Upper lobe of left lung (tissue), 6 donors: Measurements from ENCODE around the gene LYPD4. TPM values are rescaled to one million over a fixed set of nuclear protein-coding genes. Genes with fewer than 3 reads are reported as not detected.
A peak's percentile ranks its signal among the peaks of the same experiment; 100 is the strongest.

ENCODE experiments used
- ATAC-seq, 2 donors: fragments of 200-7000 bp; cut with Tn5 transposase; one replicate each; pipeline ENCODE4 v1.9.1; 2022; ENCODE audit warnings: mild to moderate bottlenecking in 2 of 2, moderate library complexity in 2 of 2; ENCODE audit not compliant: low FRiP score in 2 of 2
- DNase-seq, 2 donors: peaks; one replicate each; pipeline ENCODE4 v3.0.0-alpha.2; 2019 to 2020
- H3K27ac ChIP-seq, 4 donors: fragments of 200-600 bp; sonication (generic); one replicate each; pipeline ENCODE4 v1.5.1; 2016 to 2019
- H3K27me3 ChIP-seq, 4 donors: fragments of 200-600 bp; sonication (generic); one replicate each; pipeline ENCODE4 v1.5.1; 2017 to 2019
- H3K36me3 ChIP-seq, 4 donors: fragments of 200-600 bp; sonication (generic); one replicate each; pipeline ENCODE4 v1.5.1; 2016 to 2019
- H3K4me1 ChIP-seq, 4 donors: fragments of 200-600 bp; sonication (generic); one replicate each; pipeline ENCODE4 v1.5.1; 2018 to 2019
- H3K4me3 ChIP-seq, 4 donors: fragments of 200-600 bp; sonication (generic); one replicate each; pipeline ENCODE4 v1.5.1; 2017 to 2019; ENCODE audit warnings: mild to moderate bottlenecking in 2 of 4, moderate library complexity in 1 of 4
- H3K9me3 ChIP-seq, 4 donors: fragments of 200-600 bp; sonication (generic); one replicate each; pipeline ENCODE4 v1.5.1; 2018 to 2019
- EP300 ChIP-seq, 4 donors: sonication (generic); formaldehyde crosslinking; IDR thresholded peaks; one replicate each; pipeline ENCODE4 v1.5.1; 2017; ENCODE audit warnings: antibody characterized with exemption in 4 of 4, control low read depth in 2 of 4
- POLR2A ChIP-seq, 4 donors: fragments of 450-650 bp; IDR thresholded peaks; one replicate each; pipeline ENCODE4 v1.5.1; 2016 to 2017; ENCODE audit warnings: antibody characterized with exemption in 4 of 4, mild to moderate bottlenecking in 2 of 4
- POLR2AphosphoS5 ChIP-seq, 2 donors: sonication (generic); formaldehyde crosslinking; IDR thresholded peaks; one replicate each; pipeline ENCODE4 v1.5.1; 2017; ENCODE audit warnings: antibody characterized with exemption in 2 of 2
- WGBS, 2 donors: methylation state at CpG; one replicate each; pipeline ENCODE4 v1.1.5; 2017 to 2018; 5-methylcytosine and 5-hydroxymethylcytosine counted together
- total RNA-seq, 6 donors: library from RNA; depleted of rRNA in 4 of 6; stranded (reverse); fragments of >200 nt in 4 of 6; gene quantifications; one replicate each; pipeline versions ENCODE4 v1.1.0 to v1.2.1, GENCODE V29; 2016 to 2021
- TF ChIP-seq, protein P1 (sequence below), 6 experiments: fragments of 450-650 bp in 4 of 6; fragments of 200-600 bp in 2 of 6; sonication (generic) in 2 of 6; IDR thresholded peaks; one replicate each; pipeline ENCODE4 v1.5.1; 2016 to 2019; ENCODE audit warnings: antibody characterized with exemption in 6 of 6
- donor health status: DM: no; HTN: no; CAD: no; lungs with moderate emphysema.
- donor health status: DM: no; HTN: yes; CAD: no; lungs with severe emphysema.

LYPD4 gene
- total RNA-seq, 6 donors from 2014 or later = not detected

DNA sequence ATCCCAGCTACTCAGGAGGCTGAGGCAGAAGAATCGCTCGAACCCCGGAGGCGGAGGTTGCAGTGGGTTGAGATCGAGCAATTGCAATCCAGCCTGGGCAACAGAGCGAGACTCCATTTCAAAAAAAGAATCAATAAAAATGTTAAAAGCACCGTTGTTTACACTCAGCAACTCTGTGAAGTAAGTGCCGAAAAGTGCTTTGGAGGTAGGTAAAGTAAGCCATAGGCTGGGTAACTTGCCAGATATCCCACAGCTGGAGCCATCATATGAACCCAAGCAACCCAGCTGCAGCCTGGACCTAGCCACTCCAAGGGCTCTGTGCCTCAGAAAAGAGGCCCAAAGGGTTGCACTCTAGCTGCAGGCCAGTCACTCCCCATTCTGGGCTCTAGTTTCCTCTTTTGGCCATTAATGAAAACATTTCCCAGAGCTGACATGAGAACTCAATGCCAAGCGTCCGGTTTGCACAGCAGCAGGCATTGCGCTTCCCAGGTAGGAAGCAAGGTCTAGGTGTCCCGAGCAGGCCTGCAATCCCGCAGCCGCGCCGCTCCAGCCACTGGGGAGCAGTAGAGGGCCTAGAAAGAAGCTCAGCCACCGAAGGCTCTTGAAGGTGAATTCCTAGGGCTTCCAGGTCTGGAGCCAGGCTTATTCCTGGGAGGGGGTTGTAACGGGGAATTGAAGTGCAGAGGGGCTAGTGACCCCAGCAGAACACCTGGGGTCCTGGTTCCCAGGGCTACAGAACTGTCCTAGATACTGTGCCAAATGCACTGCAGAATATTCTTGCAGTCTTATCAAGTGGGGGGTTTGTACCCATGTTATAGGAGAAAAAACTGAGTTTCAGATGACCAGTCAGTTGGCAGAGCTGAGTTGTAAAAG is 28.5 kb upstream of the LYPD4 start:
- 47 to 56% methylated on average over 15 to 18 of the region's 18 CpGs for WGBS, 2 donors
- Histone ChIP-seq H3K4me1 (peaks cover 33 to 58% (median 48%) of the 10 kb centered on the region in 4 donors), H3K36me3 (peaks cover 22 to 48% (median 38%) of the 10 kb centered on the region in 4 donors), H3K27me3 (no peaks in the 10 kb centered on the region), H3K27ac (peak overlapping the region in 1 of 4 donors; percentile 44), H3K9me3 (no peaks in the 10 kb centered on the region), H3K4me3 (no peak overlapping the region)
- TF ChIP-seq, protein P1, sequence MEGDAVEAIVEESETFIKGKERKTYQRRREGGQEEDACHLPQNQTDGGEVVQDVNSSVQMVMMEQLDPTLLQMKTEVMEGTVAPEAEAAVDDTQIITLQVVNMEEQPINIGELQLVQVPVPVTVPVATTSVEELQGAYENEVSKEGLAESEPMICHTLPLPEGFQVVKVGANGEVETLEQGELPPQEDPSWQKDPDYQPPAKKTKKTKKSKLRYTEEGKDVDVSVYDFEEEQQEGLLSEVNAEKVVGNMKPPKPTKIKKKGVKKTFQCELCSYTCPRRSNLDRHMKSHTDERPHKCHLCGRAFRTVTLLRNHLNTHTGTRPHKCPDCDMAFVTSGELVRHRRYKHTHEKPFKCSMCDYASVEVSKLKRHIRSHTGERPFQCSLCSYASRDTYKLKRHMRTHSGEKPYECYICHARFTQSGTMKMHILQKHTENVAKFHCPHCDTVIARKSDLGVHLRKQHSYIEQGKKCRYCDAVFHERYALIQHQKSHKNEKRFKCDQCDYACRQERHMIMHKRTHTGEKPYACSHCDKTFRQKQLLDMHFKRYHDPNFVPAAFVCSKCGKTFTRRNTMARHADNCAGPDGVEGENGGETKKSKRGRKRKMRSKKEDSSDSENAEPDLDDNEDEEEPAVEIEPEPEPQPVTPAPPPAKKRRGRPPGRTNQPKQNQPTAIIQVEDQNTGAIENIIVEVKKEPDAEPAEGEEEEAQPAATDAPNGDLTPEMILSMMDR (IDR thresholded peaks at IDR 0.05) = peak; percentile 62 to 82 (median 72)
- TF ChIP-seq POLR2A (IDR thresholded peaks at IDR 0.05) (peak in 1 of 4 donors; percentile 7), EP300 (IDR thresholded peaks at IDR 0.05) (no peak), POLR2AphosphoS5 (IDR thresholded peaks at IDR 0.05) (no peak)
- peak; percentile 50 to 79 for ATAC-seq
- DNase-seq = peak; percentile 86 to 94

DNA sequence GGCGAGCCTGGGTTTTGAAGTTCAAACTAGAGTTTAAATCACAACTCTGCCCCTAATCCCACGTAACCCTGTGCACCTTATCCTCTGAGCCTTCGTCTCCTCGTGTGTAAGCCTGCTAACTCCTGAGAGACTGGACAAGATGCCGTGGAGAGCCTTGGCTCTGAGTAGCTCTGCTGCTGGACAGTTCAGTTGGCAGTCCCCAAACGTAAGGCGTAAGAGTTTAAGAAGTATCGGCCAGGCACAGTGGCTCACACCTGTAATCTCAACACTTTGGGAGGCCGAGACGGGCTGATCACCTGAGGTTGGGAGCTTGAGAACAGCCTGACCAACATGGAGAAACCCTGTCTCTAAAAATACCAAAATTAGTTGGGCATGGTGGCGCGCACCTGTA is 27.9 kb upstream of the LYPD4 start:
- ATAC-seq = no peak
- Histone ChIP-seq H3K27ac (peak overlapping the region in 3 of 4 donors; percentile 35 to 64 (median 44)), H3K4me1 (peaks cover 40 to 62% (median 50%) of the 10 kb centered on the region in 4 donors), H3K36me3 (peaks cover 22 to 55% (median 38%) of the 10 kb centered on the region in 4 donors), H3K4me3 (no peak overlapping the region), H3K27me3 (no peaks in the 10 kb centered on the region), H3K9me3 (no peaks in the 10 kb centered on the region)
- 87 to 88% methylated on average over 11 to 12 of the region's 12 CpGs for WGBS, 2 donors
- DNase-seq = no peak
- TF ChIP-seq POLR2AphosphoS5 (IDR thresholded peaks at IDR 0.05) (no peak), EP300 (IDR thresholded peaks at IDR 0.05) (no peak), POLR2A (IDR thresholded peaks at IDR 0.05) (no peak)
- TF ChIP-seq, protein P1 (IDR thresholded peaks at IDR 0.05) = no peak

DNA sequence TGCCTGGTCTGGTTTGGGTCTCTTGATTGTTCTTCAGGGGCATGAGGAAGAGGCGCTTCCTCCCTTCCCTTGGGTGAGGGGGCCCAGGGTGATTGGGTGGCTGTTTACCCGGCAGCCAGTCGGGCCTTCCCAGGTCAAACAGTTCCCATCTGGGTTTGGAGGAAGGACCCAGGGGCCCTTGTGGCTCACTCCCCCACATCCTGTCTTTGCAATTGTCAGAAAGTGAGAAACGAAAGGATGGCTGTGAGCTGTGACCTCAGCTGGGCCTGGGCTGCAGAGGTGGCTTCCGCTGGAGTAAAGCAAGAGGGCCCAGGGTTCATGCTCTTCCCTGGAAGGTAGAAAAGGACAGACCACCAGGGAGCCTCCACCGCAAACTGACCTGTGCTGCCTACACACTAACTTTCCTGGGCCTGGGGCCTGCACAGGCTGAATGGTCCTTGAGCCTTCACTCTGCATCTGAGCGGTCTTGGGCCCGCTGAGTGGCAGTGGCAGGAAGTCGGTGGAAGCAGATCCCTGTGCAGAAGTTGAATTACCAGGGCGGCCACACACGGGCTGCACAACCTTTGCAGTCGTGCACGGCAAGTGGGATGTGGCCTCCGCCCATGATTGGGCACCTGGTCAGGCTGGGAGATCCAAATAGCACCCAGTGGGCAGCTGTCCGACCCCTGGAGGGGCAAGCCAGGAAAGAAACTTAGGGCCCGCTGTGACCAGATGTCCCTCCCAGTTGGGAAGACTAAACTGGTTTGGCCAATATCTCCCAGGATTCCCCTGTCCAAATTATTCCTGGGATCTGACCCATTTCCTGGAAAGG is 27.3 kb upstream of the LYPD4 start:
- no peaks in the 10 kb centered on the region for H3K9me3 ChIP-seq
- H3K4me1 ChIP-seq = peaks cover 38 to 63% (median 49%) of the 10 kb centered on the region in 4 donors
- H3K27me3 ChIP-seq = no peaks in the 10 kb centered on the region
- peak overlapping the region in 3 of 4 donors; percentile 35 to 64 (median 44) for H3K27ac ChIP-seq
- ATAC-seq (peak in 1 of 2 donors; percentile 22), DNase-seq (peak in 1 of 2 donors; percentile 42)
- WGBS, 2 donors = 53 to 62% methylated on average over 6 to 16 of the region's 16 CpGs
- no peak for TF ChIP-seq POLR2A (IDR thresholded peaks at IDR 0.05)
- no peak for TF ChIP-seq EP300 (IDR thresholded peaks at IDR 0.05)
- TF ChIP-seq POLR2AphosphoS5 (IDR thresholded peaks at IDR 0.05) = peak in 1 of 2 donors; percentile 55
- TF ChIP-seq, protein P1 (IDR thresholded peaks at IDR 0.05) = no peak
- H3K36me3 ChIP-seq = peaks cover 22 to 61% (median 40%) of the 10 kb centered on the region in 4 donors
- H3K4me3 ChIP-seq = no peak overlapping the region

DNA sequence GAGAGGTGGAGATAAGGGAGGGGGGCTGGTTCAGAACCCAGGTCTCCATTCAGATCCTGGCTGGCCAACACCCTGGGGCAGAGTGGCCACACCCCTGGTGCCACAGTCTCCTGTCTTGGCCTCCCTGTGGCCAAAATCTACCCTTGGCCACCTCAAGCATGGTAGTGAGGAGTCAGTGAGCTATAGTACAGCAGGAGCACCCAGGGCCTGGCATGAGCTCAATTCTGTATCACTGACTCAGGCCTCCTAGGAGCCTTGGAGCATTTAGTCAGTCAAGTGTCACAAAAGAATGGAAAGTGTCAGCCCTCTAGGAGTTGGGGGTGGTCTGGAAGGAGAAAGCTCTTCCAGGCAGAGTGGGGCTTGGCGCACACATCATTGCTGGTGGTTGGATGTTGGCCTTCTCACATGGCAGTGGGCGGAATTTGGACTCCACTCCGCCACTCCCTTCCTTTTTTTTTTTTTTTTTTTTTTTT is 26.0 kb upstream of the LYPD4 start:
- Histone ChIP-seq H3K4me1 (peaks cover 45 to 69% (median 55%) of the 10 kb centered on the region in 4 donors), H3K27ac (peak overlapping the region in 2 of 4 donors; percentile 35 to 47), H3K27me3 (no peaks in the 10 kb centered on the region), H3K4me3 (no peak overlapping the region), H3K9me3 (no peaks in the 10 kb centered on the region), H3K36me3 (peaks cover 23 to 72% (median 45%) of the 10 kb centered on the region in 4 donors)
- ATAC-seq = peak in 1 of 2 donors; percentile 13
- peak in 1 of 2 donors; percentile 16 for TF ChIP-seq POLR2AphosphoS5 (IDR thresholded peaks at IDR 0.05)
- no peak for TF ChIP-seq POLR2A (IDR thresholded peaks at IDR 0.05)
- WGBS, 2 donors = 63 to 81% methylated on average over 2 to 3 of the region's 3 CpGs
- no peak for DNase-seq
